ENCODE data around the gene CST9L. TPM values are rescaled to one million over a fixed set of nuclear protein-coding genes. Genes with fewer than 3 reads are reported as not detected.

CST9L gene, protein sequence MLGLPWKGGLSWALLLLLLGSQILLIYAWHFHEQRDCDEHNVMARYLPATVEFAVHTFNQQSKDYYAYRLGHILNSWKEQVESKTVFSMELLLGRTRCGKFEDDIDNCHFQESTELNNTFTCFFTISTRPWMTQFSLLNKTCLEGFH
- total RNA-seq = not detected

DNA sequence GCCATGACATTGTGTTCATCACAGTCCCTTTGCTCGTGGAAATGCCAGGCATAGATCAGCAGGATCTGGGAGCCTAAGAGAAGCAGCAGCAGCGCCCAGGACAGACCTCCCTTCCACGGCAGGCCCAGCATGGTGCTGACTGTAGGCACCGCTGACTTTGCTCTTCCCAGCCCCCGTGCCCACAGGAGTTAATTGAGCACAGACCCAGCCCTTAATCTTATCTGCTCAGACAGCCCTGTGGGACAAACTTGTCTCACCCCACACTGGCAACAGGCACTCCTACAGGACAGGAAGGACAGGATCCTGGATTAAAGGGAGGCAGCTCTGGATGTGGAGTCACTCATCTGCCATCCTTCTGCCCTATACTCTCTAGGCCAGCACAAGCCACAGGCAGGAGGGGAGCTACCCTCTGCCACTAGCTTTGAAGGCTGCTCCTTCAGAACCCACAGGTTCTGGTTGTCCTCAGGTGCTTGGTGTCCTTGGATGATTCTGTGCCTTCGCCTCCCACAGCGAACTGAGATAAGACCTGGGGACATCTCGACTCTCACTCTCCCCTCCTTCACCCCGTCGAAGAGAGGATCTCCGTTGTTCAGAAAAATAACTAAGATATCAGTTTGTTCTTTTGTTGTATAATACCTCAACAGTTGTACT, at the start of gene CST9L:
TSS of gene CST9L (minus strand) at position 165 of the 651 bp plus-strand sequence. CDS start at position 131, 34 bp downstream.
- Histone ChIP-seq H3K4me3 (ENCODE audit: low read length in 3 of 3) (no peak within 1 kb of the TSS), H3K9me3 (ENCODE audit: control insufficient read depth in 3 of 3, low read length in 3 of 3) (no peaks in the 10 kb centered on the region), H3K27me3 (ENCODE audit: control insufficient read depth in 3 of 3, insufficient read depth in 3 of 3, low read length in 3 of 3) (peaks cover 0 to 7% (median 0%) of the 10 kb centered on the region in 3 donors), H3K9ac (ENCODE audit: low read depth in 1 of 3, low read length in 3 of 3) (no peak within 1 kb of the TSS), H3K4me1 (ENCODE audit: control insufficient read depth in 3 of 3, insufficient read depth in 3 of 3, low read length in 3 of 3) (no peaks in the 10 kb centered on the region), H3K36me3 (ENCODE audit: control insufficient read depth in 3 of 3, insufficient read depth in 3 of 3, low read length in 3 of 3) (no peaks in the 10 kb centered on the region), H3K27ac (ENCODE audit: low read depth, low read length) (no peak within 1 kb of the TSS)

DNA sequence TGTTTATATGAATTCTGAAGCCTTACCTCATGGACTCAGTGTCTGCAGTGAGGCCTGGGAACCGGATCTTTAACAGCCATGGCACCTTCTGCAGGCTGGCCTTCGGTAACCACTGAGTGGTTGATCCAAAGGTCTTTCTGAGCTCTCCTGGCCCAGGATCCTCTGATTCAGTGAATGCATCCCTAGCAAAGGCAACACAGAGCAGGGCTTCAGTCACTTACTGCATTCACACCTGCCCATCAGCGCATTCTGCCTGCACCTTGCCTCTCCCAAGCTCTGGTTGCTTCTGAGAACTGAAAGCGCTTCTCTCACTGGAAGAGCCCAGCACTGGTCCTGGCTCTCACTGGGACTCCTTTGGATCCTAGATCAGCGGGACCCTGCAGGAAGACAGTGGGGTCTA, 45.9 kb upstream of the CST9L start:
- peaks cover 3 to 4% (median 4%) of the 10 kb centered on the region in 3 donors for H3K4me1 ChIP-seq (ENCODE audit: control insufficient read depth in 3 of 3, insufficient read depth in 3 of 3, low read length in 3 of 3)
- no peaks in the 10 kb centered on the region for H3K36me3 ChIP-seq (ENCODE audit: control insufficient read depth in 3 of 3, insufficient read depth in 3 of 3, low read length in 3 of 3)
- no peaks in the 10 kb centered on the region for H3K9me3 ChIP-seq (ENCODE audit: control insufficient read depth in 3 of 3, low read length in 3 of 3)
- H3K27me3 ChIP-seq (ENCODE audit: control insufficient read depth in 3 of 3, insufficient read depth in 3 of 3, low read length in 3 of 3) = no peaks in the 10 kb centered on the region
- H3K27ac ChIP-seq (ENCODE audit: low read depth, low read length) = no peak overlapping the region
- no peak overlapping the region for H3K9ac ChIP-seq (ENCODE audit: low read depth in 1 of 3, low read length in 3 of 3)
- no peak overlapping the region for H3K4me3 ChIP-seq (ENCODE audit: low read length in 3 of 3)

DNA sequence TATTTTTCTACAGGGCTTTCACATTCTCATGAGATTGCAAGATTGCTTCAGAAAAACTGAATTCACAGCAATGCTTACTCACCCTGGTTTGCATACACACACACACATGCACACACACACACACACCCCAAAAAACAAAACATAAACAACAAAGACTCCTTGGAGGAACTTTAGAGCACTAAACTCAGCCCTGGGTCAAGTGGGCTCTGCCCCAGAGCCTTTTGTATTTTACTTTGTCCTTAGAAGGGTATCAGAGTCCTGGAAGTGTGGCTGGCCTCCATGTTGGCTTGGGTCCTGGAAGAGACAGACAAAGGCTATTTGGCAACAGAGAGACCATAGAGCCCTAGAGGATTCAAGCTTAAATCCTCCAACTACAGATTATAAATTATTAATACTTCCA, 45.4 kb upstream of the CST9L start:
- no peak overlapping the region for H3K4me3 ChIP-seq (ENCODE audit: low read length in 3 of 3)
- H3K9me3 ChIP-seq (ENCODE audit: control insufficient read depth in 3 of 3, low read length in 3 of 3) = no peaks in the 10 kb centered on the region
- H3K4me1 ChIP-seq (ENCODE audit: control insufficient read depth in 3 of 3, insufficient read depth in 3 of 3, low read length in 3 of 3) = peaks cover 3 to 4% (median 4%) of the 10 kb centered on the region in 3 donors
- no peak overlapping the region for H3K9ac ChIP-seq (ENCODE audit: low read depth in 1 of 3, low read length in 3 of 3)
- no peaks in the 10 kb centered on the region for H3K27me3 ChIP-seq (ENCODE audit: control insufficient read depth in 3 of 3, insufficient read depth in 3 of 3, low read length in 3 of 3)
- H3K36me3 ChIP-seq (ENCODE audit: control insufficient read depth in 3 of 3, insufficient read depth in 3 of 3, low read length in 3 of 3) = no peaks in the 10 kb centered on the region
- H3K27ac ChIP-seq (ENCODE audit: low read depth, low read length) = no peak overlapping the region

DNA sequence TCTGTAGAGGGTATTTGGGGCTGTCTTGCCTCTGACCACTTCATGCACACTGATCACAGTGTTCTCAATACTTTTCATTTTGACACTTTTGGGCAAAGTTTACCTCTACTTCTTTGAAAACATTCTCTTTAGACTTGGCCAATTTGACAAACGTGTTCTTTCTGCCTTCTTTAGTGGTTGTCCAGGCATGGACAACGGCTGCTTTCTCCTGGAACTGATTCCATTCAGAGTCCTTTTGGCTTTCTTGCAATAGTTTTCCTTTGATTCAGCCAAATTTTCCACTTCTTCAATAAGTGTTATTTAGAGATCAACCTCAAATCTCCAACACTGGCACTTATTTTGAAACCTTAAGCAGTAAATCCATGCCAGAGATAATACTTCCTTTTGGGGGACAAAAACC, 44.1 kb upstream of the CST9L start:
- H3K36me3 ChIP-seq (ENCODE audit: control insufficient read depth in 3 of 3, insufficient read depth in 3 of 3, low read length in 3 of 3) = no peaks in the 10 kb centered on the region
- H3K4me3 ChIP-seq (ENCODE audit: low read length in 3 of 3) = no peak overlapping the region
- peaks cover 3 to 4% (median 4%) of the 10 kb centered on the region in 3 donors for H3K4me1 ChIP-seq (ENCODE audit: control insufficient read depth in 3 of 3, insufficient read depth in 3 of 3, low read length in 3 of 3)
- H3K27me3 ChIP-seq (ENCODE audit: control insufficient read depth in 3 of 3, insufficient read depth in 3 of 3, low read length in 3 of 3) = no peaks in the 10 kb centered on the region
- no peaks in the 10 kb centered on the region for H3K9me3 ChIP-seq (ENCODE audit: control insufficient read depth in 3 of 3, low read length in 3 of 3)
- no peak overlapping the region for H3K27ac ChIP-seq (ENCODE audit: low read depth, low read length)
- no peak overlapping the region for H3K9ac ChIP-seq (ENCODE audit: low read depth in 1 of 3, low read length in 3 of 3)

DNA sequence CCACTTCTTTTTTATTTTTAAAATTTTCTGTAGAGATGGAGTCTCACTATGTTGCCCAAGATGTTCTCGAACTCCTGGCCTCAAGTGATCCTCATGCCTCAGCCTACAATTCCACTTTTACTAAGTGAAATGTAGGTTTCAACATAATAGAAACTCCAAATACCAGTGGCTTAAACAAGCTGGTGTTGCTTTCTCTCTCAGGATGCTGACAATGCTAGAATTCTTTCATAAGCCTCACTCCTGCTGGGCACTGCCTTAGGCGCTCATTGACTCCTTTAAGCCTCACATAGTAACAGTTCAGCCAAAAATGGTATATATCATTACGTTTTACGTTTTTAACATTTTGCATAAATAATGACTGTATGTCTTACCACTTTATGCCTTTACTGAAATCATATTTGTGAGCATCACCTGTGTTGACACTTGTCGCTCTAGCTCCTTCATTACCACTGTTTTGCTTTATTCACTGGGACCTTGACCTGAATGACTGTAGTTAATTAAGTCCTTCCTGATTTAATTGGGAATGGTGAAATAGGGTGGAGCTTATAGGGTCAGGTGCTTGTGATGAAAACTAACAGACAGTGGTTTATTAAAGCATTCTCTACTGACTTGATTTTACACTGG, 41.3 kb upstream of the CST9L start:
- no peak overlapping the region for H3K4me3 ChIP-seq (ENCODE audit: low read length in 3 of 3)
- H3K27ac ChIP-seq (ENCODE audit: low read depth, low read length) = no peak overlapping the region
- no peak overlapping the region for H3K9ac ChIP-seq (ENCODE audit: low read depth in 1 of 3, low read length in 3 of 3)
- no peaks in the 10 kb centered on the region for H3K9me3 ChIP-seq (ENCODE audit: control insufficient read depth in 3 of 3, low read length in 3 of 3)
- no peaks in the 10 kb centered on the region for H3K27me3 ChIP-seq (ENCODE audit: control insufficient read depth in 3 of 3, insufficient read depth in 3 of 3, low read length in 3 of 3)
- peaks cover 4 to 10% (median 4%) of the 10 kb centered on the region in 3 donors for H3K4me1 ChIP-seq (ENCODE audit: control insufficient read depth in 3 of 3, insufficient read depth in 3 of 3, low read length in 3 of 3)
- no peaks in the 10 kb centered on the region for H3K36me3 ChIP-seq (ENCODE audit: control insufficient read depth in 3 of 3, insufficient read depth in 3 of 3, low read length in 3 of 3)

DNA sequence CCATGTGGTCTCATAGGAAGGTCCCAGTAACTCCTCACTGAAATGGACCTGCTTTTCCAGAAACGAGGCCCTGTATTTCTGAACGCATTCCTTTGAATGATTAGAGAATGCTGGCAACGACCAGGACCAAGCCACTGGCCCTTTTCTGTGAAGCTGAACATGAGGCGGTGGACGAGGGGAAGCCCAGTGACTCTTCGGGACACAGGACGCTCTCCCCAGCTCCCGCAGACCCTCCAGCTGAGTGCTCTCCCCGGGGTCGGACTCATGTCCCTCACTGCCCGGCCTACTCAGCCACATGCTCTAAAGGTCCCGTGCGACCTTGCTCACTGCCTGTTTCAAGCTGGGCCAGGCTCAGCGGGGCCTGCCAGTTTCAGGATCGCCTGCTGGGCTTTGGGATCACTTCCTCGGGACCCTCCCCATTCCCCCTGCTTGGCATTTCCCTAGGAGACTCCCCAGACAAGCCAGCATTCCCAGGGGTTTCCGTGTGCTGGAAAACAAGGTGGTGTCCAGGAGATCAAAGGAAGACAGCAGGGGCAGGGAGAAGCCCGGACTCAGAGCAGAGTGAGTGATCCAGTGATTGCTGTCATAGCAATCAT, 40.1 kb upstream of the CST9L start:
- no peaks in the 10 kb centered on the region for H3K27me3 ChIP-seq (ENCODE audit: control insufficient read depth in 3 of 3, insufficient read depth in 3 of 3, low read length in 3 of 3)
- H3K36me3 ChIP-seq (ENCODE audit: control insufficient read depth in 3 of 3, insufficient read depth in 3 of 3, low read length in 3 of 3) = no peaks in the 10 kb centered on the region
- no peak overlapping the region for H3K4me3 ChIP-seq (ENCODE audit: low read length in 3 of 3)
- no peak overlapping the region for H3K27ac ChIP-seq (ENCODE audit: low read depth, low read length)
- H3K9me3 ChIP-seq (ENCODE audit: control insufficient read depth in 3 of 3, low read length in 3 of 3) = no peaks in the 10 kb centered on the region
- H3K9ac ChIP-seq (ENCODE audit: low read depth in 1 of 3, low read length in 3 of 3) = no peak overlapping the region
- peaks cover 0 to 7% (median 0%) of the 10 kb centered on the region in 3 donors for H3K4me1 ChIP-seq (ENCODE audit: control insufficient read depth in 3 of 3, insufficient read depth in 3 of 3, low read length in 3 of 3)

DNA sequence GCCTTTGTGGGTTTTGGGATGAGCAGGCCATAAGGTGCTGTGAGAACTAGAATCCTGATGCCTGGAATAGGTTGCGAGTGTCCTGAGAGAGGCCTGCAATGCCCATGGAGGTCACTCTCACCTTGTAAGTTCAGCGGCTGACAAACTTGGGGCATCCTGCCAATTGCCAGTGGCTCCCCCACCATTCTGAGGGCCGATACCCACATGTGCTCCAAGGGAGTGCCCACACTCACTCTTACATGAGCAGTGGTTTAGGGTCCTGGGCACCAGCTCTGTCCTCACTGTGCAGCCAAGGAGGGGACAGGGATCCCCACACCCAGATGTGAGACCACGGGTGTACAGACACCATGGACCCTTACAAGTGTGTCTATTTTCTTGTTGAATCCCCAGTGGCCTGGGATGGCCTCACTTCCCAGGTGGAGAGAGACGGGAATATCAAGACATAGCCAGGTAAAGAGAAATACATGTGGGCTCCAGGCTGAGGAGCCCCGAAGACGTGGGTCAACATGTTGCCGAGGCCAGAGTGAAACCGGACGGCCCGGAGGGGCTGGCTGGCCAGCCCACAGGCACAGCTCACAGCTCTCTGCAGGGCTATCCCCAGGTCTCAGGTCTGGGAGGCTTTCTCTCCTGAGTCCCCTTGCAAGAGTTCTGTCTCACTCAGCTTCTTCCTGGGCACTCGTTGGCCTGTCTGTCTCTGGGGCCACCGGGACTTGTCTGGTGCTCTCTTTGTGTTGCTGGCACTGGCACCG, 39.4 kb upstream of the CST9L start:
- no peak overlapping the region for H3K27ac ChIP-seq (ENCODE audit: low read depth, low read length)
- H3K36me3 ChIP-seq (ENCODE audit: control insufficient read depth in 3 of 3, insufficient read depth in 3 of 3, low read length in 3 of 3) = no peaks in the 10 kb centered on the region
- H3K9me3 ChIP-seq (ENCODE audit: control insufficient read depth in 3 of 3, low read length in 3 of 3) = no peaks in the 10 kb centered on the region
- no peak overlapping the region for H3K4me3 ChIP-seq (ENCODE audit: low read length in 3 of 3)
- H3K4me1 ChIP-seq (ENCODE audit: control insufficient read depth in 3 of 3, insufficient read depth in 3 of 3, low read length in 3 of 3) = peaks cover 0 to 7% (median 0%) of the 10 kb centered on the region in 3 donors
- H3K27me3 ChIP-seq (ENCODE audit: control insufficient read depth in 3 of 3, insufficient read depth in 3 of 3, low read length in 3 of 3) = peaks cover 0 to 4% (median 0%) of the 10 kb centered on the region in 3 donors
- H3K9ac ChIP-seq (ENCODE audit: low read depth in 1 of 3, low read length in 3 of 3) = no peak overlapping the region

DNA sequence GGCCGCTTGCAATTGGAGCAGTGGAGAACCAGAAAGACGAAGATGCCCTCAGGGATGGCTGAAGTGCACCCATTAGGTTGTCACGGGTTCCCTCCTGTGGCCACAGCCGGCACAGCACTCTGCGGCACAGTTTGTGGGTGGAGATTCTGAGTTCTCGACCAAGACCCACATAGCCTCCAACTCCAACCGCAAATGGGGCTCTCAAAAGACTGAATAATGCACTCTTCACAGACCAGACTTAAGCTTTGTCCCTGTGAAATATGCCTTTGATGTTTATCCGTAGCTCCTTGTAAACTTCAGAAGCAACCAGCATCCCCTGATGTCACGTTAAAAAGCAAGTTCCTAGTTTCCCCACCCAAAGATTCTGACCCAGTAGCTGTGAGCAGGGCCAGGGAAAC, 38.4 kb upstream of the CST9L start:
- no peak overlapping the region for H3K27ac ChIP-seq (ENCODE audit: low read depth, low read length)
- H3K36me3 ChIP-seq (ENCODE audit: control insufficient read depth in 3 of 3, insufficient read depth in 3 of 3, low read length in 3 of 3) = no peaks in the 10 kb centered on the region
- peaks cover 0 to 7% (median 0%) of the 10 kb centered on the region in 3 donors for H3K4me1 ChIP-seq (ENCODE audit: control insufficient read depth in 3 of 3, insufficient read depth in 3 of 3, low read length in 3 of 3)
- H3K27me3 ChIP-seq (ENCODE audit: control insufficient read depth in 3 of 3, insufficient read depth in 3 of 3, low read length in 3 of 3) = peaks cover 0 to 6% (median 0%) of the 10 kb centered on the region in 3 donors
- no peak overlapping the region for H3K9ac ChIP-seq (ENCODE audit: low read depth in 1 of 3, low read length in 3 of 3)
- no peak overlapping the region for H3K4me3 ChIP-seq (ENCODE audit: low read length in 3 of 3)
- no peaks in the 10 kb centered on the region for H3K9me3 ChIP-seq (ENCODE audit: control insufficient read depth in 3 of 3, low read length in 3 of 3)

DNA sequence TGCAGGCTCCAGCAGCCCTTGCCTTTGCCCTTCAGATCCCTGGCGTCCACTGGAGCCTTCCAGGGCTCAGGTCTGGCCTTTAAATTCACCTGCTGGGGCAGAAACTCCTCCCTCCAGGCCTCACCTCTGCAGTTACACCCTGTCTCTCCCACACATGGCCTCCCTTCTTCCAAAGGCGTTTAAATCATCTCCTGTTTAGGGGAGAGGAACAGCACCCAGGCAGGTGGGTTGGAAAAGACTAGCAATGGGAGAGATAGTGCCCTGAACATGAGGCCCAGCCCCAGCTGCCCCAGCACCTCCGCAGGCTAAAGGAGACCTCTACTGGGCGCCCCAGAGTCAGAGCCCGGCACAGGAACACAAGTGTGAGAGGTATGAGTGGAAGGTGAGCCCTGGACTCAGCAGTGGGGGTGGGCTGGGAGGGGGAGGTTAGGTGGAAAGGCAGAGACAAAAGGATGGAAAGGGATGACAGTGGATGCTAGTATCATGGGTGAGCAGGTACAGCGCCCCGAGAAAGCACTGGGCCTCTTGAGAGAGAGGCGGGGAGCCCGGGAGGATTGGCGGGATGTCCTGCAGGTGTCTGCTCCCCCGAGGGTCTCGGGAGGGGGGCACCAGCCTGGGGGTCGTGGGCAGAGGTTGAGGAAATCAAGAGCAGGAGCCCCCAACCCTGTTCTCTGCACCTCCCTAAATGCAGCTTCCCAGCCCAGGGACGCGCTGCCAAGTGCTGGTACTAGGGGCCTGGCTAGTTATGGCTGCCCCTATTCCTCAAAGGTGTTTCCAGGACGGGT, 37.8 kb upstream of the CST9L start, which contains the start of gene CST9:
TSS of gene CST9 (minus strand) at position 51 of the 785 bp plus-strand sequence. CDS start 53 bp downstream, outside the sequence.
- H3K4me3 ChIP-seq (ENCODE audit: low read length in 3 of 3) = no peak within 1 kb of the TSS
- H3K27me3 ChIP-seq (ENCODE audit: control insufficient read depth in 3 of 3, insufficient read depth in 3 of 3, low read length in 3 of 3) = peaks cover 0 to 6% (median 0%) of the 10 kb centered on the region in 3 donors
- no peaks in the 10 kb centered on the region for H3K9me3 ChIP-seq (ENCODE audit: control insufficient read depth in 3 of 3, low read length in 3 of 3)
- no peaks in the 10 kb centered on the region for H3K36me3 ChIP-seq (ENCODE audit: control insufficient read depth in 3 of 3, insufficient read depth in 3 of 3, low read length in 3 of 3)
- no peak within 1 kb of the TSS for H3K9ac ChIP-seq (ENCODE audit: low read depth in 1 of 3, low read length in 3 of 3)
- H3K4me1 ChIP-seq (ENCODE audit: control insufficient read depth in 3 of 3, insufficient read depth in 3 of 3, low read length in 3 of 3) = peaks cover 0 to 7% (median 0%) of the 10 kb centered on the region in 3 donors
- no peak within 1 kb of the TSS for H3K27ac ChIP-seq (ENCODE audit: low read depth, low read length)
